ENCODE data around the gene RPTOR. TPM values are rescaled to one million over a fixed set of nuclear protein-coding genes. Genes with fewer than 3 reads are reported as not detected.

The RPTOR gene
- total RNA-seq, 4 donors from 2014 or later: 47.6 to 56.9 (median 55.4) TPM

- in situ Hi-C loops (cut with MboI; ENCODE audit: low sequenced_read_pairs in 4 of 4): no loop called here
- no peaks in the 10 kb centered on the region for H3K36me3 ChIP-seq
- no peak overlapping the region for H3K27ac ChIP-seq
- intact Hi-C loops (cut with DNase I; ENCODE audit: low total_unique reads): no loop called here
- ATAC-seq (no peak), DNase-seq (no peak)
- no peaks in the 10 kb centered on the region for H3K27me3 ChIP-seq
- H3K4me3 ChIP-seq: no peak overlapping the region
- H3K9me3 ChIP-seq: no peaks in the 10 kb centered on the region
- TF ChIP-seq POLR2A (IDR thresholded peaks at IDR 0.05) (no peak), CTCF (IDR thresholded peaks at IDR 0.05 in 4 of 5, conservative IDR thresholded peaks at IDR 0.05 in 1 of 5) (no peak)
- H3K4me1 ChIP-seq: peaks cover 0 to 11% of the 10 kb centered on the region in 2 donors
Measured at GRCh38 chr17:80687839-80688238, 143.2 kb downstream of the RPTOR start.

- ATAC-seq: no peak
- in situ Hi-C loops (cut with MboI; ENCODE audit: low sequenced_read_pairs in 4 of 4) (no loop called here), intact Hi-C loops (cut with DNase I; ENCODE audit: low total_unique reads) (no loop called here)
- no peak for DNase-seq
- H3K27ac ChIP-seq: no peak overlapping the region
- no peak for TF ChIP-seq CTCF (IDR thresholded peaks at IDR 0.05 in 4 of 5, conservative IDR thresholded peaks at IDR 0.05 in 1 of 5)
- no peak for TF ChIP-seq POLR2A (IDR thresholded peaks at IDR 0.05)
- H3K4me1 ChIP-seq: peaks cover 0 to 2% of the 10 kb centered on the region in 2 donors
- H3K27me3 ChIP-seq: no peaks in the 10 kb centered on the region
- no peak overlapping the region for H3K4me3 ChIP-seq
- no peaks in the 10 kb centered on the region for H3K36me3 ChIP-seq
- no peaks in the 10 kb centered on the region for H3K9me3 ChIP-seq
Measured at GRCh38 chr17:80689129-80689619, 144.5 kb downstream of the RPTOR start.

- intact Hi-C loops (cut with DNase I; ENCODE audit: low total_unique reads): no loop called here
- ATAC-seq: no peak
- Histone ChIP-seq H3K27me3 (no peaks in the 10 kb centered on the region), H3K4me3 (no peak overlapping the region), H3K27ac (no peak overlapping the region), H3K36me3 (no peaks in the 10 kb centered on the region), H3K9me3 (no peaks in the 10 kb centered on the region), H3K4me1 (peaks cover 9 to 21% of the 10 kb centered on the region in 2 donors)
- no peak for DNase-seq
- in situ Hi-C loops (cut with MboI; ENCODE audit: low sequenced_read_pairs in 4 of 4): no loop called here
- TF ChIP-seq CTCF (IDR thresholded peaks at IDR 0.05 in 4 of 5, conservative IDR thresholded peaks at IDR 0.05 in 1 of 5) (no peak), POLR2A (IDR thresholded peaks at IDR 0.05) (no peak)
Measured at GRCh38 chr17:80691784-80692183, 147.1 kb downstream of the RPTOR start.

GRCh38 chr17:80692931-80693467 lies 148.4 kb downstream of the RPTOR start:
- H3K27me3 ChIP-seq: no peaks in the 10 kb centered on the region
- in situ Hi-C loops (cut with MboI; ENCODE audit: low sequenced_read_pairs in 4 of 4): no loop called here
- no peak for DNase-seq
- no peak overlapping the region for H3K4me3 ChIP-seq
- no peak overlapping the region for H3K27ac ChIP-seq
- TF ChIP-seq POLR2A (IDR thresholded peaks at IDR 0.05) (no peak), CTCF (IDR thresholded peaks at IDR 0.05 in 4 of 5, conservative IDR thresholded peaks at IDR 0.05 in 1 of 5) (no peak)
- H3K9me3 ChIP-seq: no peaks in the 10 kb centered on the region
- no peaks in the 10 kb centered on the region for H3K36me3 ChIP-seq
- intact Hi-C loops (cut with DNase I; ENCODE audit: low total_unique reads): no loop called here
- H3K4me1 ChIP-seq: peaks cover 9 to 21% of the 10 kb centered on the region in 2 donors
- no peak for ATAC-seq

GRCh38 chr17:80693511-80693910 lies 148.9 kb downstream of the RPTOR start:
- no peak for DNase-seq
- H3K27ac ChIP-seq: no peak overlapping the region
- peaks cover 9 to 21% of the 10 kb centered on the region in 2 donors for H3K4me1 ChIP-seq
- no peaks in the 10 kb centered on the region for H3K27me3 ChIP-seq
- intact Hi-C loops (cut with DNase I; ENCODE audit: low total_unique reads) (no loop called here), in situ Hi-C loops (cut with MboI; ENCODE audit: low sequenced_read_pairs in 4 of 4) (no loop called here)
- H3K4me3 ChIP-seq: no peak overlapping the region
- no peaks in the 10 kb centered on the region for H3K9me3 ChIP-seq
- no peak for ATAC-seq
- TF ChIP-seq CTCF (IDR thresholded peaks at IDR 0.05 in 4 of 5, conservative IDR thresholded peaks at IDR 0.05 in 1 of 5): no peak
- no peak for TF ChIP-seq POLR2A (IDR thresholded peaks at IDR 0.05)
- H3K36me3 ChIP-seq: no peaks in the 10 kb centered on the region

Measured in gastrocnemius medialis (tissue), 4 donors.